ENCODE measurements around the gene TSSK6.

The TSSK6 gene

GRCh38 chr19:19544257-19544953 lies 29.1 kb upstream of the TSSK6 start:
- DNase-seq, result peak; percentile 85

DNA sequence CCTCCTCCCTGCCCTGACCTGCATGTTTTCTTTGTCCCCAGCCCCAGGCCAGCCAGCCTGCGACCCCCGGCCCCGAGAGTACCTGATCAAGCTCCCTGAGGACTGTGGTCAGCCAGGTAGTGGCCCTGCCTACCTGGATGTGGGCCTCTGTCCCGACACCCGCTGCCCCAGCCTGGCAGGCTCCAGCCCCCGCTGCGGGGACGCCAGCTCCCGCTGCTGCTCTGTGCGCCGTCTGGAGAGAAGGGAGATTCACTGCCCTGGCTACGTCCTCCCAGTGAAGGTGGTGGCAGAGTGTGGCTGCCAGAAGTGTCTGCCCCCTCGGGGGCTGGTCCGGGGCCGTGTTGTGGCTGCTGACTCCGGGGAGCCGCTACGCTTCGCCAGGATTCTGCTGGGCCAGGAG lies 28.3 kb upstream of the TSSK6 start:
- DNase-seq, result no peak

DNA sequence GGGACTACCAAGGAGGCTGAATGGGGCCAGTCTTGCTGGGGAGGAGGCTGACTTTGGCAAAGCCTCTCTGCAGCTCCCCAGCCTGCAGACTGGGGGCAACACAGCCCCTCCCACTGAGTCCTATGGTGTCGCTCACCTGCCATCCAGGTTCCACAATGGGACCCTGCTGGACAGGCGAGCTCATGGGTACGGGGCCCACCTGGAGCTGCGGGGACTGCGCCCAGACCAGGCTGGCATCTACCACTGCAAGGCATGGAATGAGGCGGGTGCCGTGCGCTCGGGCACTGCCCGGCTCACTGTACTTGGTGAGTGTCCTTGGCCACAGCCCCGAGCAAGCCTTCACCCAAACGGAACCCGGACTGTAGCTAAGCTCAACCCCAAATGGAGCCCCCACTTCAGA lies 27.8 kb upstream of the TSSK6 start:
- DNase-seq, result no peak

- no peak for DNase-seq
Measured at GRCh38 chr19:19542507-19542906, 27.2 kb upstream of the TSSK6 start.

DNA sequence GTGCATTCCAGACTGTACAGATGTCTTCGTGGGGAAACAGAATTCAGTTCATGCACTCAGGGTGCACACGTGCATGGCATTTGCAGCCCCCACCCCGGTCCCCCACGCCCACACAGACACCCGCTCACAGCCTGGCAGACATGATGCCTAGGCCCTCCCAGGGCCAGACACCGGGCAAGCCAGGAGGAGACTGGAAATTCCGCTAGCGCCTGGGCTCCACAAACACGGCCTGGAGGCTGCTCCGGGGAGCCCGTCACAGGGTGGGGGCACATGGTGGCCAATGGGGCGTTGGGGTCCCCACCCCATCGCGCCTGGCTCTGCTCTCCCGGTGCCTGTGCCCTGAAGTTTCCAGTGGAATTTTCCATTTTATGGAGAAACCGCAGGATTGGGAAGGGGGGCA lies 26.3 kb upstream of the TSSK6 start:
- DNase-seq, result no peak

DNA sequence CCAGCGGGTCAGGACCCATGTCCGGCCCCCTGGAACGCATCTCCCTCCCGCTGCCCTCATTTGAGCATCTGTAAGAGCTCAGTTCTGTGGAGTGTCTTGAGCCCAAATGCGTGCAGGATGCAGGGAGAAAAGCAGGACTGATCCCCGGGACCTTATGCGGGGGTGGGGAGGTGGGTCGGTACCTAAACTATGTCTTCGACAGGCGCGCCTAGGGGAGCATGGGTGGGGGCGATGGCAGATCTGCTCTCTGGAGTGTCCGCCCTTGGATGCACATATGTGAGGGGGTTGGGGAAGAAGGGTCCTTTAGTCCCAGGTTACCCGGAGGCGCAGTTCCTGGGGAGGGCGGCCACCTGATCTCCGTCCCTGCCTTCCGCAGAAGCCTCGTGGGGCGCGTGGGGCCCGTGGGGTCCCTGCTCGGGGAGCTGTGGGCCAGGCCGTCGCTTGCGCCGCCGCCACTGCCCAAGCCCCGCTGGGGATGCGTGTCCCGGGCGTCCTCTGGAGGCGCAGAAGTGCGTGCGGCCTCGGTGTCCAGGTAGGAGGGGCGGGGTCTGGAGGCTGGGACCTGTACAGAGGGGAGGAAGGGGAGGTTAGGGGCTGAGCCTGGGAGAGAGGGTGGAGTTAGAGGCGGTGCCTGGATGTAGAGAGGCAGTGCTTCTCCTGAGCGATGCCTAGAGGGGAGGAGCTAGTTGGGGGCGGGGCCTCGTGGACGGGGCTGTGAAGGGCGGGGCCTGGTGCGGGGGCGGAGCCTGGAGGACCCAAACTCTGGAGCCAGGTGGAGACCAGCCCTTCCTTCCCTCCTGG lies 25.6 kb upstream of the TSSK6 start:
- DNase-seq, result peak; percentile 92

DNA sequence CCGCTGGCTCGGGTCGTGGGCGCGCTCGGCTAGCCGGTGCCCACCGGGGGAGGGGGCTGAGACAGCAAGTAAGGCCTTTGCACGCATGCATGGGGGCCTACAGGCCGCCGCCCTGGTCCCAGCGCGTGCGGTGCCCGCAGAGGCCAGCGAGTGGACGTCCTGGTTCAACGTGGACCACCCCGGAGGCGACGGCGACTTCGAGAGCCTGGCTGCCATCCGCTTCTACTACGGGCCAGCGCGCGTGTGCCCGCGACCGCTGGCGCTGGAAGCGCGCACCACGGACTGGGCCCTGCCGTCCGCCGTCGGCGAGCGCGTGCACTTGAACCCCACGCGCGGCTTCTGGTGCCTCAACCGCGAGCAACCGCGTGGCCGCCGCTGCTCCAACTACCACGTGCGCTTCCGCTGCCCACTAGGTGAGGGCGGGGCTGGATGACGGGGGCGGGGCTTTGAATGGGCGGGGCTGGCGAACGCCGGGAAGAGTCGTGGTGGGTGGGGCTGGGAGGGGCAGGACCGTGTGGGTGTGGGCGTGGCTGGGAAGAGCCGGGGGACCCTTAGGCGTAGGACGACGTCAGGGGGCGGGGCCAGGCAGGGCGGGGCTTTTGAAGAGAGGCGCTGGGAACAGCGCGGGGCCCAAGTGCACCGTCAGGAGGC lies 24.8 kb upstream of the TSSK6 start:
- peak; percentile 79 for DNase-seq

- no peak for DNase-seq
Measured at GRCh38 chr19:19539698-19540063, 24.3 kb upstream of the TSSK6 start.

DNA sequence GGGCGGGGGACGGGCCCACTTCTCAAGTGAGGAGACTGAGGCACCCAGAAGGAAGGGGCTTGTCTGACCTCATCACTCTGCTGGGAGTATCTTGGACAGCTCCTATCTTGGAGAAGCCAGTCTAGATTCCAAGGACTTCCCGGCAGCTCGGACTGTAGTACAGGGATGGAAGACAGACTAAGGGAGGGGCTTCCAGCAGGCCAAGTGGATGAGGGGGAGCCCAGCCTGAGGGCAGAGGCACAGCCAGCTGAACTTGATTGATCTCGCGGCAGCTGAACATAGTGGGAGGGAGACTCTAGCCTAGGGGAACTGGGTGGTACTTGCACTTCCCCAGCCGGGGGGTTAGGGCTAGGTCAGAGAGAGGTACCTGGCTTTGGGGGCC lies 23.4 kb upstream of the TSSK6 start:
- peak; percentile 37 for DNase-seq

DNA sequence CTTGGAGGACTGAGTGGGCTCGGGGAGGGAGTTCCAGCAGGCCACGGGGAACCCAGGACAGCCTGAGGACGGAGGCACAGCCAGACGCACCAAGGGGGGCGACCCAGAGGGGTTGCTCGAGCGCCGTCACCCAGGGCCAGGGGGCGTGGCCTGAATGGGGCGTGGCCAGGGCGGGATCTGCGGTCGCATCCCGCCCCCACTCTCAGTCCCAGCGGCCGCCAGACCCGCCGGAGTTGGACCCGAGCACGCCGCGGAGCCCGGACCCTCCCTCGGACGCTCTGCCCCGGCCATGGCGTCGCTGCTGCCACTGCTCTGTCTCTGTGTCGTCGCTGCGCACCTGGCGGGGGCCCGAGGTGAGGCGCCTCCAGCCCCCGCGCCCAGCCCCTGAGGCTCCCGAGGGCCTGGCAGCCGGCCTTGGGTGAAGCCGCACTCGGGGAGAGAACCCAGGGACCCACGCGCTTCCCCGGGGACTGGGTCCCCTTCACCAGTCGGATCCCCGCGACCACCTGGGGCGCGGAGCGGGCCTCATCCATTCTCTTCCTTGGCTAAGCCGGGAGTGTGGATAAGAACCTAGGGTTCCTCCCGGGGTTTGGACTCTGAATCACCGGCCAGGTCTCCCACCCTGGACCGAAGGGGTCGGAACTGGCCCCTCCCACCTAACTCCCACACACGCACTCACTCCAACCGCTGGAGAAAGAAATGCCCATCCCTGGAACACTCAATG lies 22.9 kb upstream of the TSSK6 start, which contains the start of gene CILP2:
Gene CILP2 (plus strand): TSS at position 205 of the 724 bp plus-strand sequence. CDS start 85 bp downstream, at position 290.
- DNase-seq, result peak; percentile 38

GRCh38 chr19:19537075-19538048 lies 22.0 kb upstream of the TSSK6 start:
- DNase-seq, result no peak

DNA sequence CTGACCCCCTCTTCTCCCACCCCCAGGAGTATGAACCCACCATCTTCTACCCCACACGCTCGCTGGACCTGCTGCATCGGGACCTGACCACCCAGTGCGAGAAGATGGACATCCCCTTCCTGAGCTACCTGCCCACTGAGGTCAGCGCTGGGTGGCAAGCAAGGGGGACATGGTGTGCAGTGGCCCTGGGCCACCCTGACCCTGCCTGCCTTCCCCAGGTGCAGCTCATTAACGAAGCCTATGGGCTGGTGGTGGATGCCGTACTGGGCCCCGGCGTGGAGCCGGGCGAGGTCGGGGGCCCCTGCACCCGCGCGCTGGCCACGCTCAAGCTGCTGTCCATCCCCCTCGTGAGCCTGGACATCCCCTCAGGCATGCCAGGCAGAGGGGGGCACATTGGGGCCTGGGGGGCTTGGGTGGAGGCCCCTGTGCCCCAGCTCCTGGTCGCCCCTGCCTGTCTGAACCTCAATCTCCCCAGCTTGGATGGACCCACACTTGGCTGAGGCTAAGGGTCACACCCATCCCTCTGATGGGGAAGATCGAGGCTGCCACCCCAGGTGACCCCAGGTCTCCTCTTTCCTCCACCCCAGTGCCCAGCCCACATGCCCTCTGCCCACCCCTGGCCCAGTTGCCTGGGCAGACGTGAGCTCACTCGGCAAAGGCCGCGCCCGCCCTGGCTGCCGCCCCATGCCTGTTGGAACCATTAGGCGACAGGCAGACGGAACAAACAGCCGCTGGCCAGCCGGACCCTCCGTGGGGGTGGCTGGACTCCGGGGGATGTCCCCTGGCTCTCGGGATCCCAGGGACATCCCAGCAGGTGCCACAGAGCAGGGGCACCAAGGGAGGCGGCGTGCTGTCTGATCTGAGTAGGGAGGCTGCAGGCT lies 20.2 kb upstream of the TSSK6 start:
- DNase-seq, result no peak

DNA sequence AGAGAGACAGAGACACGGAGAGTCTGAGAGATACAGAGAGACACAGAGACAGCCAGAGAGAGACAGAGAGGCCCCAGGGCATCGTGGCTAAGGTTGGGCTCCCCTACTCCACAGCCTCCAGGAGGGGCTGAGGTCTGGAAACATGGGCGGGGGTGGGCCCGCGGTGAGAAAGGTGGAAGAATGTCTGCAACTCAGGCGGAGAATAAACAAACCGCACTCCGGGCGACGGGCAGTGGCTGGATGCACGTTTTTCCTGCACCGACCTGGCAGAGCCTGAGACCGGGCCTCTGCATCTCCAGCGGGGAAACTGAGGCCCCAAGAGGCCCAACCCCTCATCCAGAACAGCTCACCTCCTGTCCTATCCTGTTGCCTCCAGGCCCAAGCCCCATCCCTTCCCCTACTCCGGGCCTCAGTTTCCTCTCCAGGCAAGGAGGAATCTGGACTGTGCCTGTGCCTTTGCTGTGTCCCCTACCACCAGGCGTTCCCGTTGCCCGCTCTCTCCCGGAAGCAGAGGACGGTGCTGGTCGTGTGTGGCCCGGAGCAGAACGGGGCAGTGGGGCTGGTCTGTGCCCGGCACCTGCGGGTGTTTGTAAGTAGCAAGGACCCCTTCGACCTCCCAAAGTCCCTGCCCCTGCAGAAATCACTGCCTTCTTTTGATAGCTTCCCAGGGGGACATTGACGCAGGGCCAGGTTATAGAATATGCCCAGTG lies 19.4 kb upstream of the TSSK6 start:
- no peak for DNase-seq

DNA sequence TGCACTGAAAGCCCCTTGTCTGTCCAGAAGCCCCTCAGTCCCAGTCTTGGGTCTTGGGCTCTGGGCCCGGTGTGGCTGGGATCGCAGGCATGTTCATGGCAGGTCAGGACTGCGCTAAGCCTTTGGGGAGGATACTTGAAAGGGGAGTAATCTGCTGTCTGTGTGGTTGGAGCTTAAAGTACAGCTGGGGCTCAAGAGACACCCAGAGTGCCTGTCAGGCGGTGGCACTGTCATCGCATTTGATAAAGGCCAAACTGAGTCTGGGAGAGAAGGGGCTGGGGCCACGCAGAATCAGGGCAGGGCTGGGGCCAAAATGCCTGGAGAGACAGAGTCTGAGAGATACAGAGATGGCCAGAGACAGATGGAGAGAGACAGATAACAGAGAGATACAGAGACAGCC lies 18.5 kb upstream of the TSSK6 start:
- DNase-seq, result no peak

DNA sequence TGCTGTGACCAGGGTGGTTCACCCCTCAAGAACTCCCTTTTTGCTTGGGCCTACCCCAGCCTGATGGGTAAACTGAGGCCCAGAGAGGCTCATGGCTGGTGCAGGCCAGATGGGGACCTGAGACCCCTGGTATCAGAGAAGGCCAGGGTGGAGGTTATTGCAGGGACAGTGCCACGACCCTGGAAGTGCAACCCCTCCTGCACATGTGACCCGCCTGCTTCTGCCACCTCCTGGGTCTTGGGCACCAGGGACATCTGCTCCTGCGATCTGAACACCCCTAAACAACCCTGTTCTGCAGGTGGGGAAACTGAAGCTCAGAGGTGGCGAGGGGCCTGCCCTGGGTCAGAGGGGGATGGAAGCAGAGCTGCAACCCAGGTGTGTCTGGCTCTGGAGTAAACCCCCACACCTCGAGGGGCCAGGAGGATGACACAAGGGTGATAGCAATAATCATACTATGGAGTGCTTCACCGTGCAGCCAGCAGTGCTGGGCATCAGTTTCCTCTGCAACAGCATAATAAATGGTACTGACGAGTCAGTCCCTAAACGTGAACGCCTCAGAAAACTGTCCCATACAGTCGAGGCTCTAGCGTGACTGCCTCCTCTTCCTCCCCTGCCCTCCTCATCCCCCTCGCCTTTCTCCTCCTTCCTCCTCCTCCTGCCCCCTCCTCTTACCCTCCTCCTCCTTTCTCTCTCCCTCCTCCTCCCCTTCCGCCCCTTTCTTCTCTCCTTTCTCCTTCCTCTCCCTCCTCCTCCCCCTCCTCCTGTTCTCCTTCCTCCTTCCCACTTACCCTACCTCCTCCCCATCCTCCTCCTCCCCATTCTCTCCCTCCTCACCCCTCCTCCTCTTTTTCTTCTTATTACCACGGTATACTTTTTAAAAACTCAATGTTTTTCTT lies 17.7 kb upstream of the TSSK6 start:
- DNase-seq, result no peak

DNA sequence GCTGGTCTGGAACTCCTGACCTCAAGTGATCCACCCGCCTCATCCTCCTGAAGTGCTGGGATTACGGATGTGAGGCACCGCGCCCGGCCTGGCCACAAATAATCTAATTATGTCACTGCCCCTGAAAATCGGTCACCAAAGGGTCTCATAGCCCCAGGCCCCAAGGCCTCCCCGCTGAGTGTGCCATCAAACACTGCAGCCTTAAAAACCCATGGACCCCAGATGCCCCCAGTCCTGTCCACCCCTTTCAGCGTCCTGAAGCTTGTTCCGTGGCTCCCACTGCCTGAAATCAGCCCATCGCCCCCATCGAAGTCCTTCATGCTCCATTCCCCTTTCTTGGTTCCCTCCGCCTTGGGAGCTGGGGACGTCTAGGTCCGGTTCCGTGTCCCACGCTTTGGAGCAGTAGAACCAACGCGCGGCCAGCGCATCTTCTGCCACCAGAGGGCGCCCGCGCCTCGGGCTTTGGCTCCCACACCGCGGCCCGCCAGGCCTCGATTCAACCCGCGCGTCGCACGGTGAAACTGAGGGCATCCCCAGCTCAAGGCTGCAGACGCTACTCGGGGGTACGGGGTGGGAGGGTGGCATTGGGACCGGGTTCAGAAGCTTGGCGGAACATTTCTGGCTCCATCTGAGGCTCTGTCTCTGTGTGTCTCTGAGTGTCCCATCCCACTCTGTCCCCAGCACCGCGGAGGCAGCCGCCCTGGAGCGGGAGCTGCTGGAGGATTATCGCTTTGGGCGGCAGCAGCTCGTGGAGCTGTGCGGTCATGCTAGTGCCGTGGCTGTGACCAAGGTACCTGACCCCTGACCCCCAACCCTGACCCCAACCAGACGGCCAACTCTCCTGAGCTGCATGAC lies 16.8 kb upstream of the TSSK6 start:
- peak; percentile 80 for DNase-seq

DNA sequence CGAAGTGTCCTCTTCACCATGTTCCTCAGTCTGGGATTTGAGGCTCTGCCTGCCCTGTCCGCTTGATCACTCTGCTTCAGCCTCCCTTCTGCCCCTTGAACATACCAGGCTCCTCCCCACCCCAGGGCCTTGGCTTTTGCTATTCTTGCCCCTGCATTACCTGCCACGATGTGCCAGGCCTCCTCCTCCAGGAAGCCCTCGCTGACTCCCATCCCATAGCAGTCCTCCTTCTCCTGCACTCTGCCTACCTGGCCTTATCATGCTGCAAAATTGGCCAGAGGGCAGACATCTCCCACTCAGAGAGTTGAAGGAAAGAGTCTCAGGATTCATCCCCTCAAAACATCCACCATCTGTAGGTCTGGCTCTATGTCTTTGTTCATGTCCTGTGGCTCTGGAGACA lies 15.5 kb upstream of the TSSK6 start:
- no peak for DNase-seq

GRCh38 chr19:19530423-19530804 lies 15.1 kb upstream of the TSSK6 start:
- DNase-seq, result no peak
